ENCODE measurements around the gene KCNH8.

KCNH8 gene

GRCh38 chr3:19348941-19349564, 200.7 kb downstream of the KCNH8 start:
- no peak for DNase-seq (ENCODE audit: low read depth in 2 of 3, low spot score in 1 of 3)

- DNase-seq (ENCODE audit: low read depth in 2 of 3, low spot score in 1 of 3): no peak
Observed at GRCh38 chr3:19357947-19358346, 209.6 kb downstream of the KCNH8 start.

GRCh38 chr3:19363071-19363470, 214.8 kb downstream of the KCNH8 start:
- DNase-seq (ENCODE audit: low read depth in 2 of 3, low spot score in 1 of 3): no peak

GRCh38 chr3:19364148-19364547, 215.8 kb downstream of the KCNH8 start:
- DNase-seq (ENCODE audit: low read depth in 2 of 3, low spot score in 1 of 3): no peak

- DNase-seq (ENCODE audit: low read depth in 2 of 3, low spot score in 1 of 3): no peak
Observed at GRCh38 chr3:19365471-19365870, 217.2 kb downstream of the KCNH8 start.

GRCh38 chr3:19384868-19385267, 236.6 kb downstream of the KCNH8 start:
- DNase-seq (ENCODE audit: low read depth in 2 of 3, low spot score in 1 of 3): no peak

- no peak for DNase-seq (ENCODE audit: low read depth in 2 of 3, low spot score in 1 of 3)
Observed at GRCh38 chr3:19392150-19392549, 243.8 kb downstream of the KCNH8 start.

- DNase-seq (ENCODE audit: low read depth in 2 of 3, low spot score in 1 of 3): no peak
Observed at GRCh38 chr3:19394946-19395345, 246.6 kb downstream of the KCNH8 start.

- no peak for DNase-seq (ENCODE audit: low read depth in 2 of 3, low spot score in 1 of 3)
Observed at GRCh38 chr3:19396726-19397125, 248.4 kb downstream of the KCNH8 start.

- DNase-seq (ENCODE audit: low read depth in 2 of 3, low spot score in 1 of 3): no peak
Observed at GRCh38 chr3:19399356-19399755, 251.0 kb downstream of the KCNH8 start.

- no peak for DNase-seq (ENCODE audit: low read depth in 2 of 3, low spot score in 1 of 3)
Observed at GRCh38 chr3:19399836-19400235, 251.5 kb downstream of the KCNH8 start.

GRCh38 chr3:19420159-19420558, 271.8 kb downstream of the KCNH8 start:
- no peak for DNase-seq (ENCODE audit: low read depth in 2 of 3, low spot score in 1 of 3)

- DNase-seq (ENCODE audit: low read depth in 2 of 3, low spot score in 1 of 3): no peak
Observed at GRCh38 chr3:19425825-19426224, 277.5 kb downstream of the KCNH8 start.

GRCh38 chr3:19427422-19428149, 279.3 kb downstream of the KCNH8 start:
- DNase-seq (ENCODE audit: low read depth in 2 of 3, low spot score in 1 of 3): no peak

GRCh38 chr3:19428729-19429128, 280.4 kb downstream of the KCNH8 start:
- no peak for DNase-seq (ENCODE audit: low read depth in 2 of 3, low spot score in 1 of 3)

- DNase-seq (ENCODE audit: low read depth in 2 of 3, low spot score in 1 of 3): no peak
Observed at GRCh38 chr3:19432669-19433068, 284.4 kb downstream of the KCNH8 start.

- no peak for DNase-seq (ENCODE audit: low read depth in 2 of 3, low spot score in 1 of 3)
Observed at GRCh38 chr3:19436746-19437145, 288.4 kb downstream of the KCNH8 start.

- DNase-seq (ENCODE audit: low read depth in 2 of 3, low spot score in 1 of 3): no peak
Observed at GRCh38 chr3:19439944-19440343, 291.6 kb downstream of the KCNH8 start.

- no peak for DNase-seq (ENCODE audit: low read depth in 2 of 3, low spot score in 1 of 3)
Observed at GRCh38 chr3:19446138-19446537, 297.8 kb downstream of the KCNH8 start.

GRCh38 chr3:19446687-19447086, 298.4 kb downstream of the KCNH8 start:
- no peak for DNase-seq (ENCODE audit: low read depth in 2 of 3, low spot score in 1 of 3)

GRCh38 chr3:19455546-19455945, 307.2 kb downstream of the KCNH8 start:
- no peak for DNase-seq (ENCODE audit: low read depth in 2 of 3, low spot score in 1 of 3)

- no peak for DNase-seq (ENCODE audit: low read depth in 2 of 3, low spot score in 1 of 3)
Observed at GRCh38 chr3:19456738-19457137, 308.4 kb downstream of the KCNH8 start.

- no peak for DNase-seq (ENCODE audit: low read depth in 2 of 3, low spot score in 1 of 3)
Observed at GRCh38 chr3:19457449-19457848, 309.1 kb downstream of the KCNH8 start.
